ENCODE results near the gene SPINK6. TPM values are rescaled to one million over a fixed set of nuclear protein-coding genes. Genes with fewer than 3 reads are reported as not detected.

The SPINK6 gene
- 0.27 to 1.4 TPM (median 0.39 TPM) in 5 replicates for total RNA-seq (2022; extraction: Qiagen RNA extraction)

DNA sequence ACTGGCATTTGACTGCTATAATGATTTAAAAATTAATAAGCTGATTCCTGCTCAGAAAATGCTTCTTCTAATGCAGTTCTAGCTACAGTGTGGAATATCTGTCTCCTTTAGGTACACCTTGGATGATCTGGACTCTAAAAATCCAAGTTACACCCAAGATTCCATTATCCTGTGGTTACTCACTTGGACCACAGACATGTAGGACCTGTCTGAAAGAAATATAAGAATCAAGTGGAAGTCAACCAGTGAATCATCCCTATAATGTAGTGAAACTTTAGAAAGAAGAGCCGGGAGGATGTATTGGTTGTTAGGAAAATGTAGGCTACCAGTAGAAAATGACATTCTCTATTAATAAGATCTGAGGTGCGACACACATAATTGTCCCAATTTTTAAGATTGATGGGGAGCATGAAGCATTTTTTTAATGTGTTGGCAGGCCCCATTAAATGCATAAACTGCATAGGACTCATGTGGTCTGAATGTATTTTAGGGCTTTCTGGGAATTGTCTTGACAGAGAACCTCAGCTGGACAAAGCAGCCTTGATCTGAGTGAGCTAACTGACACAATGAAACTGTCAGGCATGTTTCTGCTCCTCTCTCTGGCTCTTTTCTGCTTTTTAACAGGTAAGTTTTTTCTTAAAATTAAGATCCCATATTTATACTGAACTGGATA lies at the start of gene SPINK6:
SPINK6 (plus strand) TSS at position 512 of the 673 bp plus-strand sequence; CDS start at position 567, 55 bp downstream.

DNA sequence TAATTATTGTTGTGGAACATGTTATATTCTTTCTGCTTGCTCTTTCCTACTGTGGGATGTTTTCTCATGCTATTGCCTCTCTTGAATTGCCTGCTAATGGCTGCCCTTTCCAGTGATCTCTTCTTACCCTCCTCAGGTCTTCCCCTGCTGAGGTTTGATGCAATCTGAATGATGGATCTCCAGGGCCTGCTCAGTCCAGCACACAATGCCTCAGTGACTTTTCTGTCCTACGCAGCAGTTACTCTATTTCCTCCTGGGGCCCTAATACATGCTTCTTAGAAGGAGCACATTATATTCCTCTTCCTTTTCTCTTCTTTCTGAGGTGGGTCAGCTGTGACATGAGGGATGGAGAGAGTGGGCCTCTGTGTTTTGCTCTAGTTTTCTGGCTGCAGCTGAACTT lies 34.6 kb upstream of the SPINK6 start, which contains the start of gene SPINK14:
SPINK14 (plus strand) TSS at position 301 of the 400 bp plus-strand sequence. CDS start 1,187 bp downstream, outside the sequence.

GRCh38 chr5:148238418-148238794 lies 35.6 kb downstream of the SPINK6 start, which contains the start of gene MARCOL:
Gene MARCOL (plus strand): TSS chr5:148238525. CDS start chr5:148238598, 73 bp downstream.

Other genes with a start within 250 kb of the SPINK6 start
- not detected in 5 replicates for gene SPINK5, start 139.1 kb upstream of the SPINK6 start, total RNA-seq (2022; extraction: Qiagen RNA extraction)
- gene SPINK14, start 34.5 kb upstream of the SPINK6 start, total RNA-seq (2022; extraction: Qiagen RNA extraction): not detected in 5 replicates
- gene MARCOL, start 35.5 kb downstream of the SPINK6 start, total RNA-seq (2022; extraction: Qiagen RNA extraction): not detected in 5 replicates
- 0.13 to 0.31 TPM (median 0.19 TPM) in 4 of 5 replicates, not detected in the other for gene SPINK13, start 65.8 kb downstream of the SPINK6 start, total RNA-seq (2022; extraction: Qiagen RNA extraction)
- gene SPINK7, start 109.4 kb downstream of the SPINK6 start, total RNA-seq (2022; extraction: Qiagen RNA extraction): not detected in 5 replicates
- not detected in 5 replicates for gene SPINK9, start 132.5 kb downstream of the SPINK6 start, total RNA-seq (2022; extraction: Qiagen RNA extraction)
- 16.9 to 21.4 TPM (median 19.7 TPM) in 5 replicates for gene FBXO38, start 180.9 kb downstream of the SPINK6 start, total RNA-seq (2022; extraction: Qiagen RNA extraction)